IPS-20b (cell line): ENCODE results near the gene LY6G6D.

Experiments used
- H3K27ac ChIP-seq: one replicate; pipeline ENCODE4 v1.5.1; 2013; ENCODE audit warnings: low read length
- H3K27me3 ChIP-seq: 2 replicates; pipeline ENCODE4 v1.6.1; 2013; ENCODE audit warnings: mild to moderate bottlenecking, low read length, inconsistent platforms; ENCODE audit not compliant: insufficient read depth
- H3K36me3 ChIP-seq: 2 replicates; pipeline ENCODE4 v1.6.1; 2013; ENCODE audit warnings: low read depth, mild to moderate bottlenecking, inconsistent platforms, low read length, moderate library complexity; ENCODE audit not compliant: insufficient read depth
- H3K4me1 ChIP-seq: 2 replicates; pipeline ENCODE4 v1.6.1; 2013; ENCODE audit warnings: mild to moderate bottlenecking, control low read depth, inconsistent platforms, low read length, moderate library complexity; ENCODE audit not compliant: insufficient read depth
- H3K4me3 ChIP-seq: 2 replicates; pipeline ENCODE4 v1.5.1; 2013; ENCODE audit warnings: mild to moderate bottlenecking, low read length, inconsistent platforms
- H3K9ac ChIP-seq: 2 replicates; pipeline ENCODE4 v1.6.1; 2013; ENCODE audit warnings: low read depth, mild to moderate bottlenecking, inconsistent platforms, low read length, moderate library complexity
- H3K9me3 ChIP-seq: 2 replicates; pipeline ENCODE4 v1.6.1; 2013; ENCODE audit warnings: mild to moderate bottlenecking, low read depth, low read length, inconsistent platforms; ENCODE audit not compliant: insufficient read depth

LY6G6D gene

DNA sequence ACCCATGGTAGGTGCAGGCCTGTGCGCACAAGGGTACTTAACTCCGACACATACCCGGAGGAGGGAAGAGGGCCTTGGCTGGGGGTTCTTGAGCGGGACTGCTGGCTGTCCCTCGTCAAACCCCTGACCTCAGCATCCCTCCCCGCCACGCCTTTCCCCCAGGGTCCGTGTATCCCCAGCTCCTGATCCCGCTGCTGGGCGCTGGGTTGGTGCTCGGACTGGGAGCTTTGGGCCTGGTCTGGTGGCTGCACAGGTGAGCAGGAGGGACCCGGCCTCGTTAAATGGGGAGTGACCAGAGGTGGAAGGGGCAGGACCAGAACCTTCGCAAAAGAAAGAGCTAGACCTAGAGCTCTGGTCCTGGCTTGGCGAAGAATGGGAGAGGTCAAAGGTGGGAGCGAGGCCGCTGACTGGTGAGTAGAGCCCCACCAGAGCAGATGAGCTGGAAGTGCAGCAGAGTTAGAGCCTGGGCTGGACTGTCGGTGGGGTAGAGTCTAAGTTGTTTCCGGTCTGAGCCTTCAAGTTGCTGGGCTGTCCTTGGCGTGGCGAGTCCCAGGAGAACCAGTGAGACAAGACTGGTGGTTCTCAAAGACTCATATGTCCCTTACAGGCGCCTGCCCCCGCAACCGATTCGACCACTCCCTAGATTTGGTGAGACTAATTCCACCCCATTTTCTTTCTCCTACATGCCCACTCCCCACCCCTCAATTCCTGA is 9.0 kb downstream of the LY6G6D start:
- no peaks in the 10 kb centered on the region for H3K9me3 ChIP-seq
- H3K4me1 ChIP-seq, result peaks cover 3% of the 10 kb centered on the region; the same call in 1 of the 2 replicates
- H3K9ac ChIP-seq, result no peak overlapping the region
- H3K27ac ChIP-seq, result no peak overlapping the region
- peaks cover 25% of the 10 kb centered on the region for H3K36me3 ChIP-seq
- no peak overlapping the region for H3K4me3 ChIP-seq
- H3K27me3 ChIP-seq, result no peaks in the 10 kb centered on the region

DNA sequence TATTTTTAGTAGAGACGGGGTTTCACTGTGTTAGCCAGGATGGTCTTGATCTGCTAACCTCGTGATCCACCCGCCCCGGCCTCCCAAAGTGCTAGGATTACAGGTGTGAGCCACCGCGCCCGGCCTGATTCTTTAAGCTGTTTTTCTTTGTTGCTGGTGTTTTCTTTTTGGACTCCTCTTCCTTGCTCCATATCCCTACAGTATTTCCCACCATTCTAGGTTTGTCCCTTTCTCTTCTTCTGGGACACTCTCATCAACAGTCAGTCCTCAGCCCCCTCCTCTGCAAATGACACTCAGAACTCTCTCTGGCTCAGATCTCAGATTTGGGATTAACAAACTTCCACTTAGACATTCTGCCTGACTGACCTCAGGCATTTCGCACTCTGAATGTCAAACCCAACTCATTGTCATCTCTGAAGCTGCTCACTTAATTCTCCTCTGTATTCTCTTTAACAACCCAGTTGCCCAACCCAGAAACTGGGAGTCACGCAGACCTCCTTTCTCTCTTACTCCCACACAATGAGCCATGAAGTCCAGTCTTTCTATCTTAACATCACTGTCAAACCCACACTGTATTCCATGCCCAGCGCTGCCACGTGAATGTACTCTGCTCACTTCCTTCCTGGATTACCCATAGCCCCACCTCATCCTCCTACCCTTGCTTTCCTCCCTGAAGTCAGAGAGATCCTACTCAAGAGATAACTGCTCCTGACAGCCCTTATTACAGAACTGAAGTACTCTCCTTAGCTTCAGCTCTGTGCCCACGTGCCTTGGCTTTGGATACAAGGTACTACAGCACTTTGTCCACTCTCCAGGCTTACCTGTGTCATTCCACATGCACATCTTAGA is 10.6 kb downstream of the LY6G6D start:
- no peak overlapping the region for H3K4me3 ChIP-seq
- H3K27me3 ChIP-seq, result no peaks in the 10 kb centered on the region
- H3K27ac ChIP-seq, result no peak overlapping the region
- peaks cover 3% of the 10 kb centered on the region; the same call in 1 of the 2 replicates for H3K4me1 ChIP-seq
- H3K9ac ChIP-seq, result no peak overlapping the region
- peaks cover 29% of the 10 kb centered on the region for H3K36me3 ChIP-seq
- no peaks in the 10 kb centered on the region for H3K9me3 ChIP-seq

GRCh38 chr6:31727034-31727716 is 12.0 kb downstream of the LY6G6D start:
- Histone ChIP-seq H3K27ac (no peak overlapping the region), H3K9me3 (no peaks in the 10 kb centered on the region), H3K9ac (no peak overlapping the region), H3K27me3 (no peaks in the 10 kb centered on the region), H3K4me1 (peaks cover 3% of the 10 kb centered on the region; the same call in 1 of the 2 replicates), H3K4me3 (no peak overlapping the region), H3K36me3 (peaks cover 43% of the 10 kb centered on the region)

DNA sequence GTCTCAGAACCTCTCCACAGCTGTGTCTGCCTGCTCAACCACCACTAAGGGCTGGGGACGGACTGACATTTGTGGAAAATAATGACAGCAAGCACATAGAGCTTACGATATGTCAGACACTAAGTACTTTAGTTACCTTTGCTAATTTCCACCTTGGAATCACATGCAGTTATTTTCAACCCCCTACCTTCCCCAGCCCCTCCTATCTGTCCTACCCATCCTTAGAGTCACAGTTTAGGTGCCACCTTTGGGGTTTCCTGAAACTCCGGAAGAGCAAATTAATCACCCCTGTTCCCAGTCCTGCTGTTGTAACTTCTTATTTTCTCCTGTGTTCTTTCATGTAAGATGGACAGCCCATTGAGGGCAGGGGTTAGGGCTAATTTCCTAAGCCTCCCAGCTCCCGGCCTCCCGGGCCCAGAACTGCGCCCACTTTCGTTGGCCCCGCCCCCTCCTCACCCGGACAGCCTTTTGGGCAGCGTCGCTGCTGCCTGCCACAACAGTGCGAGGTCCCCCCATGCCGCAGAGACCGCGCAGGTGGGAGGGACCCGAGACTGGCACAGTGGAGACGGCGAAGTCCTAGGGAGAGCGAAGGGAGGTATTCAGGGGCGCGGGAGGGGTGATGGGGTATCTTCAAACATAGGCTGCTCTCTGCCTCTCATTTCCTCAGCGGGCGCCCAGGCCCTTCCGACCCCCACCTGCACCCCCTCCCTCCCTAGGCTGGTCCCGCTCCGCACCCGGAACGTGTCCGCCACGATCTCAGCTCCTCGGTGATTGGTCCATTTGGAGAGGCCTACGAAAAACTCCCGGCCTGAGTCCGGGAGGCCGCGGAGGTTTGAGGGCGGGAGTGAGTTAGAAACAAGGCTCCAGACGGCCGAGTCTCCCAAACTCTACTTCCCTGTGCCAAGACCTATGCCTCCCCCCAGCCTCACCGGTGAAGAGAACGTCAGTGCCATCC is 12.8 kb downstream of the LY6G6D start:
- H3K4me3 ChIP-seq, result peak overlapping the region; percentile 82; the same call in 1 of the 2 replicates
- no peak overlapping the region for H3K9ac ChIP-seq
- H3K27ac ChIP-seq, result no peak overlapping the region
- no peaks in the 10 kb centered on the region for H3K9me3 ChIP-seq
- peaks cover 3% of the 10 kb centered on the region; the same call in 1 of the 2 replicates for H3K4me1 ChIP-seq
- H3K27me3 ChIP-seq, result no peaks in the 10 kb centered on the region
- peaks cover 52% of the 10 kb centered on the region for H3K36me3 ChIP-seq

- Histone ChIP-seq H3K27ac (peak within 1 kb of the TSS; percentile 75), H3K4me1 (peaks cover 3% of the 10 kb centered on the region; the same call in 1 of the 2 replicates), H3K36me3 (peaks cover 61% of the 10 kb centered on the region), H3K27me3 (no peaks in the 10 kb centered on the region), H3K9me3 (no peaks in the 10 kb centered on the region), H3K9ac (peak within 1 kb of the TSS; percentile 93), H3K4me3 (peak within 1 kb of the TSS; percentile 82)
These were observed 13.8 kb downstream of the LY6G6D start, which contains the start of gene DDAH2 for GRCh38 chr6:31728767-31729514. DDAH2 (minus strand) TSS chr6:31729299; CDS start chr6:31729161, 138 bp downstream.

- H3K4me1 ChIP-seq, result peaks cover 9% of the 10 kb centered on the region
- no peaks in the 10 kb centered on the region for H3K9me3 ChIP-seq
- peak overlapping the region; percentile 93; the same call in 1 of the 2 replicates for H3K9ac ChIP-seq
- H3K4me3 ChIP-seq, result peak overlapping the region; percentile 82
- H3K27ac ChIP-seq, result peak overlapping the region; percentile 75
- no peaks in the 10 kb centered on the region for H3K27me3 ChIP-seq
- peaks cover 65% of the 10 kb centered on the region for H3K36me3 ChIP-seq
These were observed 14.4 kb downstream of the LY6G6D start for GRCh38 chr6:31729515-31729978.

DNA sequence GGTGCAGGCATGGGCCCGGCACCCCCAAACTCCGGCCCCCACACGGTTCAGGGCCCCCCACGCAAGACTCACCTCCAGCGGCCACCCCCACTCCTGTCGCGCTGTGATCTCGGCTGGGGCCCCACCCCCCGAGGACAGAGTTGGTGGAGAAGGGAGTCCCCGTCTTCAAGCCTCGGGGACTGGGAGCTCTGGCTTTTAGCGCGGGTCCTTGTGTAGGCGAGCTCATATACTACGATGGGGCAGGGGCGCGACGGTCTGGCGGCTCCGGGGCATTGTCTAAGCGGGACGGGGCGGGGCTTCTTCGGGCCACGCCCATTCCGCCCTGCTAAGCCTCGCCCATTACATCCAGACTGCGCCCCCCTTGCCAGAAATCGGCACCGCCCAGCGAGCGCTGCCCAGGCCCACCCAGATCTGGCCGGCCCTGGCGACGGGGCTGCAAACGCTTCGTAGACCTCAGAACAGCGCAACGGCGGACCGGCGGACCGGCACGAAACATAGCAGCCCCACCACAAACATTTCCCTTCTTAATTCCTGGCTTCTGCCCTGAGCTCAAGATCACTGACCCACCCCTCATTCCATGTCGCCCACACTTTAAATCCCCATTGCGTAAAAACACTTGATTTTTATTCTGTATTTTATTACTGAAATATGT is 15.0 kb downstream of the LY6G6D start:
- peak overlapping the region; percentile 82 for H3K4me3 ChIP-seq
- H3K9ac ChIP-seq, result peak overlapping the region; percentile 93; the same call in 1 of the 2 replicates
- H3K9me3 ChIP-seq, result no peaks in the 10 kb centered on the region
- H3K36me3 ChIP-seq, result peaks cover 65% of the 10 kb centered on the region
- no peaks in the 10 kb centered on the region for H3K27me3 ChIP-seq
- peak overlapping the region; percentile 75 for H3K27ac ChIP-seq
- H3K4me1 ChIP-seq, result peaks cover 9% of the 10 kb centered on the region

- Histone ChIP-seq H3K36me3 (peaks cover 65% of the 10 kb centered on the region), H3K27me3 (no peaks in the 10 kb centered on the region), H3K9me3 (no peaks in the 10 kb centered on the region), H3K9ac (peak overlapping the region; percentile 93; the same call in 1 of the 2 replicates), H3K27ac (no peak overlapping the region), H3K4me3 (peak overlapping the region; percentile 82; the same call in 1 of the 2 replicates), H3K4me1 (peaks cover 9% of the 10 kb centered on the region)
These were observed 15.5 kb downstream of the LY6G6D start for GRCh38 chr6:31730631-31731086.

DNA sequence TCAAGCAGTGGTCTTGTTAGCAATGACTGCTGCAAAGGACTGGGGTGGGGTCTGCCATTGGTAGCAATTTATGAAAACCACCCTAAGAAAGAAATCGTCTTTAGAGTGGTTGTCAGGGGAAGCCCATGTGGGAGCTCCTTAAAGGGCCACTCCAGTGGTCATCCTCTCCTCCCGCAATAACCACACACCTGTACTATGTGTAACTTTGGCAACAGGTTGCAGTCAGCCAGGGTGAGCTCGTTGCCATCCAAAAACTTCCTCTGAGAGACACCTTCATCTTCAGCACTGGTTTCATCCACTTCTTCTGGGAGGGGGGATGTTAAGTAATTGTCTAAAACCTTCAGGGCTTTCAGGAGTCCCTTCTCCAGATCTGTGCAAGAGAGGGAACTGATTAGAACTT is 16.9 kb downstream of the LY6G6D start:
- H3K27me3 ChIP-seq, result no peaks in the 10 kb centered on the region
- peaks cover 15% of the 10 kb centered on the region for H3K4me1 ChIP-seq
- H3K9ac ChIP-seq, result no peak overlapping the region
- peaks cover 51% of the 10 kb centered on the region for H3K36me3 ChIP-seq
- H3K27ac ChIP-seq, result no peak overlapping the region
- H3K4me3 ChIP-seq, result no peak overlapping the region
- no peaks in the 10 kb centered on the region for H3K9me3 ChIP-seq
